Calu3 (cell line): ENCODE data around the gene LRRC27. TPM values are rescaled to one million over a fixed set of nuclear protein-coding genes. Genes with fewer than 3 reads are reported as not detected.

Experiments used
- BruUV-seq: library from RNA; stranded (reverse); fragments of 400-500 nt; replicated peaks from 2 replicates; lab custom pipeline; 2021; lab: Mats Ljungman, UMichigan
- CTCF ChIA-PET: fragments of 300-600 bp; sonication (Branson Sonifier 250); formaldehyde crosslinking; loops from one replicate; lab custom pipeline; 2022; ENCODE audit warnings: antibody characterized with exemption; lab: Charles Lee
- DNase-seq: peaks from one replicate; pipeline ENCODE4 v3.0.0; 2022
- H3K27ac Mint-ChIP-seq: one replicate; pipeline ENCODE4 v1.8.0; 2022; ENCODE audit warnings: mixed read lengths; ENCODE audit not compliant: unreplicated experiment
- H3K27me3 Mint-ChIP-seq: one replicate; pipeline ENCODE4 v1.8.0; 2022; ENCODE audit warnings: mixed read lengths; ENCODE audit not compliant: unreplicated experiment
- H3K36me3 Mint-ChIP-seq: one replicate; pipeline ENCODE4 v1.8.0; 2022; ENCODE audit warnings: mild to moderate bottlenecking, moderate library complexity, mixed read lengths; ENCODE audit not compliant: insufficient read depth, unreplicated experiment
- H3K4me1 Mint-ChIP-seq: one replicate; pipeline ENCODE4 v1.8.0; 2022; ENCODE audit warnings: mild to moderate bottlenecking, low read depth, mixed read lengths; ENCODE audit not compliant: unreplicated experiment
- H3K4me3 Mint-ChIP-seq: one replicate; pipeline ENCODE4 v1.8.0; 2022; ENCODE audit warnings: mild to moderate bottlenecking, low read depth, moderate library complexity, mixed read lengths; ENCODE audit not compliant: unreplicated experiment
- H3K9me3 Mint-ChIP-seq: one replicate; pipeline ENCODE4 v1.8.0; 2022; ENCODE audit warnings: low read depth, mixed read lengths; ENCODE audit not compliant: unreplicated experiment
- CTCF ChIP-seq: fragments of 200-600 bp; IDR thresholded peaks from one replicate; pipeline ENCODE4 v1.8.0; 2022; ENCODE audit warnings: antibody characterized with exemption; ENCODE audit not compliant: unreplicated experiment
- intact Hi-C: fragments of 100-400 bp; cut with micrococcal nuclease; formaldehyde crosslinking; loops from one replicate; pipeline ENCODE4 v1.10.0; 2022; ENCODE audit not compliant: unreplicated experiment
- total RNA-seq: library from RNA; stranded (reverse); gene quantifications from 2 replicates; pipeline ENCODE4 v1.2.3, GENCODE V29; 2022

Gene LRRC27
- total RNA-seq, 1 experiment from 2014 or later = 4.6 TPM

GRCh38 chr10:132397036-132397541 is 65.1 kb downstream of the LRRC27 start, which contains the start of gene PWWP2B:
Gene PWWP2B (plus strand): TSS chr10:132397200. CDS start chr10:132397227, 27 bp downstream.
- Mint-ChIP-seq H3K27me3 (no peaks in the 10 kb centered on the region), H3K27ac (peak within 1 kb of the TSS; percentile 63), H3K9me3 (no peaks in the 10 kb centered on the region), H3K36me3 (peaks cover 10% of the 10 kb centered on the region), H3K4me1 (no peaks in the 10 kb centered on the region), H3K4me3 (peak within 1 kb of the TSS; percentile 77)
- BruUV-seq = no TSS peak
- TF ChIP-seq CTCF = no peak
- intact Hi-C loops = no loop called here
- CTCF ChIA-PET = no interaction called here
- peak; percentile 43 for DNase-seq

DNA sequence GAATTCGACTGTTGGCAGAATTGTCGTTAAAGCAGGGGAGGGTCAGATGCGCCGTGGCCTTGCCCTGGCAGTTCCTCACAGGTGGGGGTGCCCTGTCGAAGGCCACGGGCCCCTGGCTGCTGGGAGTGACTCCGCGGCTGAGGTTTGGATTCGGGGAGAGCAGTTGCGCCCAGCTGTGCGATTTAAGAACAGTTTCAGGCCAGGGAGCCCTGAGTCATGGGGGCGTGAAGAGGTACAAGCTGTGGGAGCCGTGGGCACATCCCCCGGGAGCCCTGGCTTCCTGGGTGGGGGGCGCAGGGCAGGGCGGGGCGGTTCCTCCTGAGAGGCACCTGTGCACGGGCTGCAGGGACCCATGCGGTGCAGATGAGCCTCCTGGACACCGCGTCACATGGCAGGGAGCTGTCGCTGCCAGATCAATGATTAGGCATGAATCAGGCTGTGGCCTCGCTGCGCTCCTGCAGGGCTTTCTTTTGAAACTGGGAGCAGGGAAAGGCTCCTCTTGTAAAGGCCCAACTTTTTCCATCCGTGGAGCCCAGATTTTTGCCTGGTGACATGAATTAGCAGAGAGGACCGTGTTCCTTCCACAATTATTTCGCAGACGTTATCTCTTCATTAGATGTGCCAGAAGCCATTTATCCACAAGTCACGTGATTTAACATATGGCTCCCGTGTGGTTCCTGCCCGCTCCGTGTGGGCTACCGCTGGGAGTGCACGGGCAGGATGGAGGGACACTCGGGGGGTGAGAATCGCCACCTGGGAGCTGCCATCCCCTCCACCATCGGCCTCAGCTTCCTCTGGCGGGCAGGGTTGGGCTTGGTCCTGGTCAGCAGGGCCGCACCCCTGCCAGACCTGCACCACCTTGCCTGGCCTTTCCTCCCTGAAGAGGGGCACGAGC is 65.9 kb downstream of the LRRC27 start:
- CTCF ChIA-PET = interaction anchor here (0.8 kb wide), 1 partner anchor 33 kb away, joined by 3 read pairs; no protein-coding TSS in a partner anchor
- peak; percentile 39 for DNase-seq
- H3K27me3 Mint-ChIP-seq = no peaks in the 10 kb centered on the region
- intact Hi-C loops = no loop called here
- H3K27ac Mint-ChIP-seq = peak overlapping the region; percentile 63
- no TSS peak for BruUV-seq
- no peak for TF ChIP-seq CTCF
- no peaks in the 10 kb centered on the region for H3K9me3 Mint-ChIP-seq
- H3K4me3 Mint-ChIP-seq = peak overlapping the region; percentile 77
- peaks cover 10% of the 10 kb centered on the region for H3K36me3 Mint-ChIP-seq
- H3K4me1 Mint-ChIP-seq = no peaks in the 10 kb centered on the region

GRCh38 chr10:132398566-132398991 is 66.6 kb downstream of the LRRC27 start:
- Mint-ChIP-seq H3K4me3 (peak overlapping the region; percentile 77), H3K4me1 (no peaks in the 10 kb centered on the region), H3K27me3 (no peaks in the 10 kb centered on the region), H3K36me3 (peaks cover 10% of the 10 kb centered on the region), H3K9me3 (no peaks in the 10 kb centered on the region), H3K27ac (no peak overlapping the region)
- TSS peak; percentile 36 for BruUV-seq
- intact Hi-C loops = no loop called here
- no peak for DNase-seq
- no peak for TF ChIP-seq CTCF
- CTCF ChIA-PET = no interaction called here

- TF ChIP-seq CTCF = no peak
- Mint-ChIP-seq H3K27me3 (no peaks in the 10 kb centered on the region), H3K36me3 (peaks cover 10% of the 10 kb centered on the region), H3K4me1 (no peaks in the 10 kb centered on the region), H3K9me3 (no peaks in the 10 kb centered on the region), H3K27ac (no peak overlapping the region), H3K4me3 (peak overlapping the region; percentile 77)
- no TSS peak for BruUV-seq
- DNase-seq = no peak
- intact Hi-C loops = no loop called here
- CTCF ChIA-PET = no interaction called here
Measured at GRCh38 chr10:132399117-132400035, 67.4 kb downstream of the LRRC27 start.
